SK-N-SH (cell line): ENCODE data around the gene METTL25B. TPM values are rescaled to one million over a fixed set of nuclear protein-coding genes. Genes with fewer than 3 reads are reported as not detected.

Experiments
- CTCF ChIA-PET: fragments of 300-600, 350-600 bp; formaldehyde crosslinking; extraction: SDS; loops from one replicate; lab custom pipeline; 2021; lab: Yijun Ruan, JAX
- POLR2A ChIA-PET: fragments of 350-600 bp; sonication (Branson Sonifier 250); formaldehyde crosslinking; extraction: SDS; loops from one replicate; lab custom pipeline; 2020; ENCODE audit warnings: antibody characterized with exemption, inconsistent platforms; lab: Yijun Ruan, JAX
- DNase-seq: peaks from one replicate; pipeline ENCODE4 v3.0.0; 2012
- H2AFZ ChIP-seq: fragments of 200-600 bp; sonication (generic); 2 replicates; pipeline ENCODE4 v1.8.1; 2016; ENCODE audit warnings: antibody characterized with exemption, mild to moderate bottlenecking, low read depth
- H3F3A ChIP-seq: fragments of 200-600 bp; sonication (generic); replicated peaks from 2 replicates; pipeline ENCODE3; 2016; ENCODE audit warnings: antibody characterized with exemption, mild to moderate bottlenecking; ENCODE audit not compliant: insufficient read depth
- H3K27ac ChIP-seq, 2 experiments: fragments of 200-500 bp in 1 of 2; fragments of 200-600 bp in 1 of 2; sonication (Bioruptor generic) in 1 of 2; sonication (generic), shearing (Covaris generic) in 1 of 2; 2 replicates each; pipeline versions ENCODE4 v1.5.1 to v1.6.1; 2014 to 2016; ENCODE audit warnings: low read depth in 2 of 2, inconsistent platforms in 1 of 2, low read length in 1 of 2, mild to moderate bottlenecking in 1 of 2, mixed read lengths in 1 of 2
- H3K27me3 ChIP-seq: fragments of 200-600 bp; sonication (generic), shearing (Covaris generic); 2 replicates; pipeline ENCODE4 v1.6.1; 2016; ENCODE audit warnings: mixed run types; ENCODE audit not compliant: insufficient read depth
- H3K36me3 ChIP-seq, 2 experiments: fragments of 200-500 bp in 1 of 2; fragments of 200-600 bp in 1 of 2; sonication (Bioruptor generic) in 1 of 2; sonication (generic) in 1 of 2; replicated peaks in 1 of 2; 2 replicates each; pipeline versions ENCODE3 to v1.5.1; 2014 to 2016; ENCODE audit warnings: low read length in 1 of 2, mild to moderate bottlenecking in 1 of 2; ENCODE audit not compliant: insufficient read depth in 2 of 2, control insufficient read depth in 1 of 2
- H3K4me1 ChIP-seq, 2 experiments: fragments of 200-500 bp in 1 of 2; fragments of 200-600 bp in 1 of 2; sonication (Bioruptor generic) in 1 of 2; sonication (generic), shearing (Covaris generic) in 1 of 2; 2 replicates each; pipeline versions ENCODE4 v1.5.1 to v1.6.1; 2014 to 2016; ENCODE audit warnings: low read depth in 1 of 2, low read length in 1 of 2, mixed run types in 1 of 2; ENCODE audit not compliant: insufficient read depth in 2 of 2, control insufficient read depth in 1 of 2
- H3K4me2 ChIP-seq: fragments of 200-600 bp; sonication (generic), shearing (Covaris generic); 2 replicates; pipeline ENCODE4 v1.6.1; 2017; ENCODE audit warnings: mixed run types
- H3K4me3 ChIP-seq, 2 experiments: fragments of 200-500 bp in 1 of 2; fragments of 200-600 bp in 1 of 2; sonication (Bioruptor generic) in 1 of 2; sonication (generic), shearing (Covaris generic) in 1 of 2; 2 replicates each; pipeline versions ENCODE4 v1.5.1 to v1.8.1; 2014 to 2016; ENCODE audit warnings: low read depth in 2 of 2, inconsistent platforms in 1 of 2, low read length in 1 of 2, mild to moderate bottlenecking in 1 of 2, mixed read lengths in 1 of 2, moderate library complexity in 1 of 2
- H3K79me2 ChIP-seq: fragments of 200-600 bp; sonication (generic); 2 replicates; pipeline ENCODE4 v1.8.1; 2017; ENCODE audit warnings: mild to moderate bottlenecking; ENCODE audit not compliant: insufficient read depth
- H3K9ac ChIP-seq: fragments of 200-600 bp; sonication (generic); 2 replicates; pipeline ENCODE4 v1.6.1; 2017; ENCODE audit warnings: mixed run types
- H3K9me2 ChIP-seq: fragments of 200-600 bp; sonication (generic); 2 replicates; pipeline ENCODE4 v1.6.1; 2017; ENCODE audit warnings: mixed run types
- H3K9me3 ChIP-seq: fragments of 200-600 bp; sonication (generic); 2 replicates; pipeline ENCODE4 v1.6.1; 2017; ENCODE audit warnings: mixed run types, mild to moderate bottlenecking, moderate library complexity
- H4K20me1 ChIP-seq: fragments of 200-600 bp; sonication (generic); 2 replicates; pipeline ENCODE4 v1.6.1; 2017; ENCODE audit warnings: mild to moderate bottlenecking, mixed run types; ENCODE audit not compliant: insufficient read depth
- CTCF ChIP-seq: fragments of 200-600 bp; sonication (generic); IDR thresholded peaks from 2 replicates; pipeline ENCODE4 v1.6.1; 2017; ENCODE audit warnings: antibody characterized with exemption, mild to moderate bottlenecking, moderate library complexity
- FOSL2 ChIP-seq: IDR thresholded peaks from 2 replicates; pipeline ENCODE4 v1.4.0; 2012; ENCODE audit warnings: low read depth, mild to moderate bottlenecking, moderate library complexity, borderline replicate concordance
- MAX ChIP-seq: IDR thresholded peaks from 2 replicates; pipeline ENCODE4 v1.4.0; 2012; ENCODE audit warnings: low read depth
- MXI1 ChIP-seq: IDR thresholded peaks from 2 replicates; pipeline ENCODE4 v1.6.1; 2012; ENCODE audit warnings: mild to moderate bottlenecking, low read depth, low read length, improper control_type of control experiment
- RAD21 ChIP-seq: IDR thresholded peaks from 2 replicates; pipeline ENCODE4 v1.6.1; 2012; ENCODE audit warnings: mild to moderate bottlenecking, low read length
- USF2 ChIP-seq: fragments of 150-350 bp; IDR thresholded peaks from 2 replicates; pipeline ENCODE4 v1.6.1; 2017; ENCODE audit warnings: antibody characterized with exemption, low read length, low read depth, borderline replicate concordance
- YY1 ChIP-seq: IDR thresholded peaks from 2 replicates; pipeline ENCODE4 v1.4.0; 2012; ENCODE audit warnings: low read depth, mild to moderate bottlenecking
- ZBTB33 ChIP-seq: IDR thresholded peaks from 2 replicates; pipeline ENCODE4 v1.4.0; 2012; ENCODE audit warnings: low read depth, borderline replicate concordance
- WGBS: methylation state at CpG from one replicate; pipeline ENCODE4 v1.1.6; 2017; ENCODE audit warnings: low lambda C conversion rate; 5-methylcytosine and 5-hydroxymethylcytosine counted together
- polyA plus RNA-seq, 3 experiments: library from polyadenylated mRNA; depleted of rRNA; stranded (reverse); fragments of >200 nt; gene quantifications; 2 replicates each; pipeline ENCODE4 v1.2.3, GENCODE V29; 2012

Gene METTL25B
- polyA plus RNA-seq, 1 of the 3 experiments (the other 2 are of a cell fraction) = 20.1 TPM

- Histone ChIP-seq H3K79me2 (peaks cover 12% of the 10 kb centered on the region), H3K4me2 (no peak overlapping the region), H3K9ac (no peak overlapping the region), H3K4me3 (no peak overlapping the region), H3K27me3 (no peaks in the 10 kb centered on the region), H3K9me2 (no peaks in the 10 kb centered on the region), H3F3A (no peaks in the 10 kb centered on the region), H4K20me1 (no peaks in the 10 kb centered on the region), H3K9me3 (no peaks in the 10 kb centered on the region), H3K36me3 (no peaks in the 10 kb centered on the region), H2AFZ (no peak overlapping the region), H3K4me1 (peaks cover 0 to 11% of the 10 kb centered on the region in 2 experiments; a peak in 2 of 4 replicates), H3K27ac (no peak overlapping the region)
- ChIA-PET CTCF (interaction anchor here (0.9 to 45.5 kb wide), 11 partner anchors 8 to 209 kb away, joined by 3 to 2702 read pairs (median 5); partner anchors contain the start of genes BCAN, CRABP2, ISG20L2 and METTL25B), POLR2A (no interaction called here)
- DNase-seq = no peak
- WGBS = 72% methylated on average over 8 of the region's 8 CpGs
- TF ChIP-seq ZBTB33 = no peak
These were observed 46.9 kb upstream of the METTL25B start for GRCh38 chr1:156681196-156681960.

GRCh38 chr1:156682166-156682890 is 45.9 kb upstream of the METTL25B start:
- Histone ChIP-seq H3K4me1 (peaks cover 0 to 5% of the 10 kb centered on the region in 2 experiments; a peak in 2 of 4 replicates), H3F3A (no peaks in the 10 kb centered on the region), H3K9me2 (no peaks in the 10 kb centered on the region), H3K27me3 (no peaks in the 10 kb centered on the region), H3K9me3 (no peaks in the 10 kb centered on the region), H3K79me2 (peaks cover 3% of the 10 kb centered on the region; the same call in 1 of the 2 replicates), H2AFZ (no peak overlapping the region), H3K27ac (no peak overlapping the region), H3K4me3 (no peak overlapping the region), H3K4me2 (no peak overlapping the region), H4K20me1 (no peaks in the 10 kb centered on the region), H3K36me3 (no peaks in the 10 kb centered on the region), H3K9ac (no peak overlapping the region)
- POLR2A ChIA-PET = no interaction called here
- TF ChIP-seq RAD21 = 0 out of 2 replicates have a peak, but pooled peaks have one; percentile 13
- TF ChIP-seq MAX = no peak
- no peak for TF ChIP-seq YY1
- no peak for TF ChIP-seq CTCF
- TF ChIP-seq FOSL2 = no peak
- TF ChIP-seq MXI1 = no peak
- no peak for TF ChIP-seq USF2
- 78% methylated on average over 5 of the region's 5 CpGs for WGBS
- CTCF ChIA-PET = interaction anchor here (1.2 to 45.5 kb wide), 10 partner anchors 7 to 246 kb away, joined by 3 to 2702 read pairs (median 7); partner anchors contain the start of genes BCAN, CRABP2, ISG20L2 and METTL25B
- no peak for DNase-seq
